Activated T-cell treated with anti-CD3 and anti-CD28 coated beads for 1 hour (primary cell): ENCODE data around the gene DHX58.
"Not testable (repeated sequence)": the region's sequence is repeated elsewhere in the genome, so short reads cannot be mapped to it uniquely, and the experiment has no call there.

ENCODE experiments used
- DNase-seq: peaks from one replicate; pipeline ENCODE4 v3.0.0-alpha.2; 2020; ENCODE audit warnings: low read depth

DHX58 gene

GRCh38 chr17:42112552-42113176 lies at the start of gene DHX58:
Gene DHX58 (minus strand): TSS chr17:42112714. CDS start chr17:42111892, 822 bp downstream.
- peak; percentile 54 for DNase-seq

- DNase-seq, result no peak
Observed at GRCh38 chr17:42160531-42160910, 48.0 kb upstream of the DHX58 start.

GRCh38 chr17:42159796-42160530 lies 47.4 kb upstream of the DHX58 start:
- no peak for DNase-seq

- no peak for DNase-seq
Observed at GRCh38 chr17:42155614-42156045, 43.1 kb upstream of the DHX58 start.

DNA sequence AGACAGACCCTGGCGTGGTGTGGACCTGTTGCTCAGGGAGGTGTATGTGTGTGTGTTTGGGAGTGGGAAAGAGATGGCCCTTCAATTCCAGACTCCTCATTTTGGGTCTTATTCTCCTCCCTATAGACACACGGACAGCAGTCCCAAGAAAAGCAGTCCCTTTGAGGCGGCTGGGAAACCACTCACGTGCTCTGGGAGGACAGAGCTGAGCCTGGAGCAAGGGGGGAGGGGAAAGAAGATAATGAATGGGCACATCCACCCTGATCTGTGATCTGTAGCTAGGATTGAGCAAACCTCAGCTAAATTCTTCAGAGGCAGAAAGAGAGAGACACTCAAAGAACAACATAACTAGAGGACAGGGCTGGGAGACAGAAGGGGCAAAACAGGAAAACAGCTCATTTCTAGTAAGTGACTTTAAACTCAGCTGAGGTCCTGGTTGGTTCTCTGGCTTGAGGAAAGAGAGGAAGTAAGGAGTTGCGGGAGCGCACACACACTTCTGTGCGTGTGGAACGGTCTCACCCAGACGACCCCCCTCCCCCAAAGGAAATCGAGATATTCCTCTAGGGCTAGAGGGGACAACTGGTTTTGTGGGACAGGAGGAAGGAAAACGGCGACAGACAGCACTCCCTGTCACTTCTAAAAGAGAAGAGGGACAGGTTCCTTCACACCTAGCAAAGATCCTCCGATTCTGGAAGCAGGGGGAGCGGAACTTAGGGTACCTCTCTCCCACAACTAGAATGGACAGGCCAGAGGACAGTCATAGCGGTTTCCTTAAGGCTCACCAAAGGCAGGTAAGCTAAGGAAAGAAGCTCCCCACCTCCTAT lies 41.6 kb upstream of the DHX58 start:
- no peak for DNase-seq

GRCh38 chr17:42146911-42147607 lies 34.5 kb upstream of the DHX58 start:
- DNase-seq, result no peak

- DNase-seq, result not testable (repeated sequence)
Observed at GRCh38 chr17:42143138-42143537, 30.6 kb upstream of the DHX58 start.

- no peak for DNase-seq
Observed at GRCh38 chr17:42142371-42142896, 29.9 kb upstream of the DHX58 start.

GRCh38 chr17:42141382-42141781 lies 28.9 kb upstream of the DHX58 start:
- DNase-seq, result no peak

DNA sequence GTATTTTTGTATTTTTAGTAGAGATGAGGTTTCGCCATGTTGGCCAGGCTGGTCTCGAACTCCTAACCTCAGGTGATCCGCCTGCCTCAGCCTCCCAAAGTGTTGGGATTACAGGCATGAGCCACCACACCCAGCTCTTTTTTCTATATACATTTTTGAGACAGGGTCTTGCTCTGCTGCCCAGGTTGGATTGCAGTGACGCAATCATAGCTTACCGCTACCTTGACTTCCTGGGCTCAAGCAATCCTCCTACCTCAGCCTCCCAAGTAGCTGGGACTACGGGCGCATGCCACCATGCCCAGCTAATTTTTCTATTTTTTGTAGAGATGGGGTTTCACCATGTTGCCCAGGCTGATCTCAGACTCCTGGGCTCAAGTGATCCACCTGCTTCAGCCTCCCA lies 28.2 kb upstream of the DHX58 start:
- not testable (repeated sequence) for DNase-seq

DNA sequence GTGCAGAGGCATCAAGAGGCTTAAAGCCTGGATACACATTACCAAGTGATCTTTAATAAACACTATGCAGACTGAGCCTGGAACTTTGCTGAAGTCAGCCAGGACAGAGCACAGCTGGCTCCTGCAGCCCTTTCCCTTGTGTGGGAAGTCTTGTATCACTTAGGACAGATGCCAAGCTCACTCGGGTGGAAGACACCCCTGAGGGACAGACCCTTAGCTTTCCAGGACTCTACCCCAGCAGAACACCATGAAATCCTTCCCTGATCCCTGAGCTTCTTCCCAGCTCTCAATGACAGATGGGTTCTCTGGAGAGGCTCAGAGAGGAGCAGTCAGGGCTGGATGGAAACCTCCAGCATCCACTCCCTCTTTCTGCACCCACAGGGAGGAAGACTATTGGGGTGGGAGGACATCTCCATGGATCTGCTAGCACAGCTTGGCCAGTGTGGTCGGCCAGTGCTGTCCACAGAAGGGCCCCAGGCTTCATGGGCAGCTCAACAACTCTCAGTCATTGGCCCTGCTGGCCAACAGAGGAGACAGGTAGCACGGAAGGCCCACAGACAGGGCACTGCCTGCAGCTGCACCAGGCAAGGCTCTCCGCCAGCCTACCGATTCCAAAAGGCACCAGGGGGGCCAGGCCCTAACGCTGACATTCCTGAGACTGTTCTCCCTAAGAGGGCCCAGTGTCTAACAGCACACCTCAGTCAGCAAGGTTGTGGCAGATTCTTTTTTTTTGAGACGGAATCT lies 26.4 kb upstream of the DHX58 start:
- no peak for DNase-seq

DNA sequence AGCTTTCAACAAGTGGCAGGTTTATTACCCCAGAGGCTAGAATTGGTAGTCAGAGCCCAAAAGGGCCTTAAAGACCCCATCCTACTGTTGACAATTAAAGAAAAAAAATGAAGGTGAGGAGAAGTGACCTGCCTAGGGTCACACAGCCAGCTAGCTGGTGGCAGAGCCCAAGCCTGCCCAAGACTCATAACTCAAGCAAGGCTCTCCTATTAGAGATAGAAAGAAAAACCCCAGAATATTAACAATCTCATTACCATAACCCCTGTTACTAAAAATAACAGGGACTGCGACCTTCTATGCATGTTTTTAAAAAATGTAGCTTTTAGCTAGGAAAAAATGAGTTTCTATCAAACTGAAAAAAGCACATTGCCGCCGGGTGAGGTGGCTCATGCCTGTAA lies 24.1 kb upstream of the DHX58 start:
- no peak for DNase-seq

DNA sequence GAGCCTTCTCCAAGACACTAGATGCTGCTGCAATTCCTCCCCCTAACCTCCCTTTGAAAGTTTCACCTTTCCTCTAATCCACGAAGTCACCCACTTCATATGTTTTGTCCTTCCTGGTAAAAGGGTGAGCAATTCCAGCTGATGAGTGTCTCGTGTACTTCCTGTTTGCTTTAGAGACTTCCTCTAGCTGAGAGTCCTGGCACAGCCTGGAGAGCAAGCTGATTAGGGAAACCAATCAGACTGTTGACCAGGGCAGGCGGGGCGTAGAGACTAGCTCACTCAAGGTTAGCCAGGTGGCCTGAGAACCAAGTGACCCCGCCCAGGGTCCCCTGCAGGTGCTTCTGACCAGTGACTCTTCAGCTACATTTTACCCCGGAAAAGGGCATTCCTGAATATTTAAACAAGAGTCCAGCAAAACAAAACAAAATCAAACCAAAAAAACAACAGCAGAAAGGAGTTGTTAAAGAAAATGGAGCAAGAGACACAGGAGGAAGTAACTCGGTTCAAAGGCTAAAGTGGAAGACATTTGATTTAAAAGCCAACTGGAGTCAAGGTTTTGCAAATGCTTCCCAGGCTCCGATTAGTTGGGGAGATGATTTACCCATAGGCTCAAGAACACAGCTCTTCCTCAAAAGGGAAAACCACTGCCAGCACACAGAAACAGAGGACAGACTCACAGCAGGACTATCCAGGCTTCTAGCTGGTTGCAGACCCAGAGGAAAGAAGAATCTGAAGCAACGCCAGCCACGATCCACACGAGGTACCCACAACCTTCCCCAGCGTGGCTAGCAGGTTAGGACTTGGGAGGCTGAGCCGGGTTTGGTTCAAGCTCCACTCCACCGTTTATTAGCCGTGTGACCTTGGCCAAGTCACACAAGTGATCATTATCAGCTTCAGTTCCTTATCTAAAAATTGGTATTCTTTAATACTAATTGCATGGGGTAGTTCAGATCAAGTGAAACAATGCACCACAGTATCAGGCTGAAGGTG lies 23.4 kb upstream of the DHX58 start:
- DNase-seq, result no peak

DNA sequence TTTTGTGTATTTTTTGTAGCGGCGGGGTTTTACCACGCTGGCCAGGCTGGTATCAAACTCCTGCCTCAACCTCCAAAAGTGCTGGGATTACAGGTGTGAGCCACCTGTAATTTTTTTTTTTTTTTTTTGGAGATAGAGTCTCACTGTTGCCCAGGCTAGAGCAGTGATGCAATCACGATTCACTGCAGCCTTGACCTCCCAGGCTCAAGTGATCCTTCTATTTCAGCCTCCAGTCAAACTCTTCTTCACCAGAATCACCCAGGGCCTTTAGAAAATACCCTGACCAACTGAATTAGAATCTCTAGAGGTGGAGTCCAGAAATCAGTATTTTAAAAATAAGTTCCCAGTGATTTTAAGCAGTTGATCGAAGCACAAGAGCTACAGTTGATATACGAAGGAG lies 22.6 kb upstream of the DHX58 start:
- no peak for DNase-seq

DNA sequence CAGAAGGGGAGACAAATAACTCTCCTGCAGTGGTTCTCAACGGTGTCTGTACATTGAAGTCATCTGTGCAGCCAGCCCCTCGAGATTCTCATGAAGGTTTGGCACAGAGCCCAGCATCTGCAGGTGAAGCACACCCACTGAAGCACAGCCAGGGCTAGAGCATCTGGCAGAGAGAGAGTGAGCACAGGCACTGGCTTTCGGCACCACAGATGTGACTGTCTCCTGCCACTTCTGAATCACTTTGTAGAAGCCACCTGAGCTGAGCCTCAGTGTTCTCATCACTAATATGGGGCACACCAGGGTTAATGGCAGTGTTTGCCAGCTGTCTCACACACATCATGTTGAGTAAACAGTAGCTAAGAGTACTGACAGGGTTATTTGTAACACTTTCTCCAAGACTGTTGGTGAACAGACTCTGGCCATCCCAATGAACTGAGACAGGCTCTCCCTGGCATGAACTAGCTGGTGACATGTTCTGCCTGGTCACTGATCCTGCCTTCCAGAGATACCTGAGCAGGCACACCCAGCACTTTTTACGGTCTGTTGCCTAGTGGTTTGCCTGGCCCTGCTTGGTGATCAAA lies 21.0 kb upstream of the DHX58 start:
- DNase-seq, result peak; percentile 29

DNA sequence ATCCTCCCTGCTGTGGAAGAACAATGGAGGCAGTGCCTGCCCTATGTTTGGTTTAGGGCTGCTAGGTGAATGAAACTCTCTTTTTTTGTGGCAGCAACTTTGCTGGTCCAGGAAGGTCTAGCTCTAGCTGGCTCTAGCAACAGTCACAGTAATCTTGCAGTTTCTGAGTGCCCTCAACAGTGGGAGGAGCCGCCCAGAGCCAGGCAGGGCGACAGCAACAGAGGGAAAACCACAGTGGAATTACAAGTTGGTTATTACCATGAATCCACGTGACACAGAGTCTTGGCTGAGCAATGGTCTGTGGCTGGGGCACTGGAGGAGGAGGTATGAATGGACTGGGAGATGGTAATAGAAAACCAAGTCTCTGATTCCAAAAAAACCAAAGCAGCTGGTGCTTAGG lies 20.4 kb upstream of the DHX58 start:
- no peak for DNase-seq

DNA sequence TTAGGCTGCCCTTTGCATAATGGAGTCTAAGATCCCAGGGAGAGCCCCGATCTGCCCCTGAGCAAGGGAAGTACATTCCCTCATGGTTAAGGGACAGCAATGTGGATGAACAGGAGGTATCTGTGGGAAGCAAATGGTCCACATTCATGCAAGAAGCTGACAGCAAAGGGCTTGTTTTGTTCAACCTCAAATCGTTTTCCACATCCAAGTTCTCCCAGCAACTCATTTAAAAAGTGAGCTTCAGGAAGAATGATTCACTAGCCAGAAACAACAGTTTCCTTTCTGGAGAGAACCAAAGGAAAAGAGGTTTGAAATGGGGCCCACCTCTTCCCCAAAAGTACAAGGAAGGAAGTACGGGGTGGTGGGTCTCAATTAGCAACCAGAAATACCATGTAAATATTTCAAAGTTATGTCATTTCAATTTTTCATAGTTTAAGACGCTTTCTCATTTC lies 19.5 kb upstream of the DHX58 start:
- no peak for DNase-seq

DNA sequence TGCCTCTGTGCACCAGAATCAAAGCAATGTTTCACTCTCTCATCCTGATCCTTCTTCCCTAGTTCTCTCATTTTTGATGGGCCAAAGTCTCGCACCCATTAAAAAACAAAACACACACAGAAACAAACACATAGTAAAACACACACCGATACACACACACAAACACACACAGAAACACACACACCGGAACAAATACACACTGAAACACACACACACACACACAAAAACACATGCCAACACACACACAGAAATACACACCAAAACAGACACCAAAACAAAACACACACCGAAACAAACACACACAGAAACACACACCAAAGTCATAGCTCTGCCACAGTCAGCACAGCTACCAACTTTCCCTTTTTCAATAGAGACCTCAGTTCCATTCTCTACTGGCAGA lies 18.7 kb upstream of the DHX58 start:
- DNase-seq, result no peak

GRCh38 chr17:42130310-42130936 lies 17.9 kb upstream of the DHX58 start:
- no peak for DNase-seq
